Amniotic epithelial cell (primary cell): ENCODE data around the gene AK2.

ENCODE experiments used
- DNase-seq: peaks from one replicate; pipeline ENCODE4 v3.0.0-alpha.2; 2010; ENCODE audit warnings: low read depth

AK2 gene

DNA sequence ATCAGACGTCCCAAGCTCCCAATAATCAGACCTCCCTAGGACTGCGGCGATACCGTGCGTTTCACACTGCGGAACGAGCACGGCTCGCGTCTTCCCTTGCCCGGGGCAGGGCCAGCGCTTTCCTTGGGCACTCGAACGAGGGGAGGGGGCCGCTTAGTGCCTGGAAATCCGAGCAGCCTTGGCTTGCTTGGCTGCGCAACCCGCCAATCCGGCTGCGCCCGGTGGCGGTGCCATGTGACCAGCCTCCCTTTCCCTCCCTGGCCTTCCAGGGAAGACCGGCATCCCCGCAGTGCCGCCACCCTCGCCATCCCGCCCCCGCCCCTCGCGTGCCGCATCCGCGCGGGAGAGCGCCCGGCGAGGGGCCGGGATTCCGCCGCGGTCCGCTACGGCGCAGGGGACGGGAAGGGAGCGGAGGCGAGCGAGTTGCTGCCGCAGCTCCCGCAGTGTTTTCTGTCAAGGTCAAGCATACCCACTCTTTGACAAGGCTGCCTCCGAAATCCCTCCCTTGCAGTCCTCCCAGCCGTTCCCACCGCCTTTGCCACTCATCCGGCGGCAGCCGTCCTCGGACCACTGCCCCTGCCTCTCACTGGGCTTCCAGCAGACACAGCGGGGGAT lies 63.8 kb downstream of the AK2 start:
- DNase-seq = peak; percentile 51

DNA sequence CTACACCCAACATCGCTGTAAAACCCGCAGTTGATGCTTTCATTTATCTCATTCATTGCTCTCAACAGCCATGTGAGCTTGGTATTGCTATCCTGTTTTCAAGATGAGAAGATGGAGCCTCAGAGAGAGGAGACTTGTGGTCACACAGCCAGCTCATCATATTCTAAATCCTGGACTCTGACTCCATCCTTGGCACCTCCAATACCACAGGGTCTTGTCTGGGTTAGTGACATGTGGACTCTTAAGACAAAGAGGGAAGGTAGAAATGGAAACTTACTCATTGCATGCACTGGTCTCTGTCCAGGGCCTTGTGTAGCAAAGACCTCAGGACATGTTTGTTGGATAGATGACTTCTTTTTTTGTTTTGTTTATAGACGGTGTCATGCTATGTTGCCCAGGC lies 65.1 kb downstream of the AK2 start:
- DNase-seq = no peak

DNA sequence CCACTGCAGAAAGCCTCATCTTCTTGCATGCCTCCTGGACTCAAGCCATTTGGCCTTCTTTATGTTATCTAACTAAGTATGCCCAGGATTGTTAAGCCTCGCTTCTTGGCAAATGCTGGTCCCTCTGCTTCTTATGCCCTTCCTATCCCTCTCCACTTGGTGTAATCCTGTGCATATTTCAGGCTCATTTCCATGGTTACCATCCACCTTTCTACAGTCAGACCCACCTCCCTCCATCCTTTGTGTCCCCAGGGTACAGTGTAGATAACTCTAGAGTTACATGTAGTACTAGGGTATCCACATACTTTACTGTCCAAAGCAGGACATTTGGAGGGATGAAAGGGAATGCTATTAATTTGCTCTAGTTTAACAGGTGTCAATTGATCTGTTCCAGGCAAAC lies 65.5 kb downstream of the AK2 start:
- no peak for DNase-seq

DNA sequence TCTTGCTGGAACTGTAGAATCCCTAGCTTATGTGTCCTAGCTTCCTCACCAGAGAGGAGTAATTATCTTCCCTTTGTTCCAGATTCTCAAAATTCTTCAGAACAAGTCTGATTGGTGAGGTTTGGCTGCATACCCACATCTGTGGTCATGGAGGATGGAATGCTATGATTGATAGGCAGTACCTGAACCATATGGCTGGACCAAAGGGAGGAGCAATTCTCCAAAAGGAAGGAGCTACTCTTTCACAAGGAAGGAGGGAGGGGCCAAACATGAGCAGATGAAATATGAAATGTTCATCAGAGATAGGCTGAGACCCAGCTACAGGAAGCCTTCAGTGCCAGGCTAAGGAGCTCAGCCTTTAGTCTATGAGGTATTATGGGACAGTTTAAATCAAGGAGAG lies 67.1 kb downstream of the AK2 start:
- DNase-seq = peak; percentile 98

DNA sequence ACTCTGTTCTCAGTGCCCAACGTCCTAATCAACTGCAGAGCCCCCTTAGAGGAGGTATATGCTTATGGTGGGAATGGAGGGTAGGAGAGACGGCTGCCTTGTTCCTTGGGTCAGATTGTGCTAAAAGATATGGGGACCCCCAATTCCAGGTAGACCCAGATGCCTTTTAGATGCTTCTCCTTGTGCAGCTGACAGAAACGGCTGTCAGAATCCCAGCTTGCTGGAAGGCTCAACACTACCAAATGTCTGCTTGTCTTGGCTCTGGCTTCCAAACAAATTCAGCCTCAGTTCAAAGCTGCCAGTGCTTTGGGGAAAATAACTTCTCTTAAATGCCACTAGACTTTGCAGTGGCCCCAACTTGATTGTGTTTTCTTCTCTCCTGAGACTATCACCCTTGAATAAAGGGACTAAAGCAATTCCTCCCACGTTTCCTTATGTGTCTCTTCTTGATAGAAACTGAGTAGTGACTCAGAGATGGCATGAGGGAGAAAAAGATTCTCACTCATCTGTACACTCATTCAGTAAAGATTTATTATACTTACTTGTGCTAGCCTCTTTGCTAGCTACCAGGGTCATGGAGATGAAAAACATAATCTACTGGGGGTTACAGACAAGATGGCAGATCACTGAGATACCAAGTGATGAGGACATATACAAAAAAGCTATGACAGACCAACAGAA lies 68.7 kb downstream of the AK2 start:
- DNase-seq = peak; percentile 76

DNA sequence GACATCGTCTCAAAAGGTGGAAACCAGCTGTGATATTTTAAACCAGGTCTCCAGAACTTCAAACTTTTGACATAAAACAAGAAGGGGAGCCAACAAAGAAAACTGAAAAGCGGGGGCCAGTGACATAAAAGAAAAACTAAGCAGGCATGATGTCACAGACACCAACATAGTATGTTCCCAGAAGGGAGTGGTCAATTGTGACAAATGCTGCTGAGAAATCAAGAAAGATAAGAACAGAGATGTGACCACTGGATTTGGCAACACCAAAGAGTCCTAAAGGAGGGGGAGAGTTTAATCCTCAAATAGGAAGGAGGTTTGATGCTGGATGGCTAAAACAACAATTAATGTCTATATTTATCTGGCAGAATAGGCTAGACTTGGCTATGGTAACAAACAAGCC lies 69.8 kb downstream of the AK2 start:
- DNase-seq = no peak

DNA sequence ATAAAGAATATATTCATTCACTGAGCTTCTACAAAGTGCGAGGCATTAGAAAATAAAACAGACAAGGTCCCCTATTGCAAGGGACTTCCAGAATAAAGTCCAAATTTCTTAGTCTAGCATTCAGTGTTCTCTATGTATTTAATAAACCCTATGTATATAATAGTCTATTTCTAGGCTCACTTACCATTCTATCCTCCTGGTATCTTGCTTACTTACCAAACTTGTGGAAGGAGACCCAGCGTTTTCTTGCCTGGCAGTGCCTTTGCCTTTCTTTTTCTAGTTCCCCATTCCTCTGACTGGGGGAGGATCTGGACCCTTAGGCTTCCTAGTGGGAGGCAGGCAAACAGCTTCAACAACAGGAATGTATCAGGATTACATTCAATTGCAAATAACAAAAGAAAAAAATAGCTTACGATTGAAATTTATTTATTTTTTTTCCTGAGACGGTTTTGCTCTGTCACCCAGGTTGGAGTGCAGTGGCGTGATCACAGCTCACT lies 71.4 kb downstream of the AK2 start:
- peak; percentile 41 for DNase-seq

DNA sequence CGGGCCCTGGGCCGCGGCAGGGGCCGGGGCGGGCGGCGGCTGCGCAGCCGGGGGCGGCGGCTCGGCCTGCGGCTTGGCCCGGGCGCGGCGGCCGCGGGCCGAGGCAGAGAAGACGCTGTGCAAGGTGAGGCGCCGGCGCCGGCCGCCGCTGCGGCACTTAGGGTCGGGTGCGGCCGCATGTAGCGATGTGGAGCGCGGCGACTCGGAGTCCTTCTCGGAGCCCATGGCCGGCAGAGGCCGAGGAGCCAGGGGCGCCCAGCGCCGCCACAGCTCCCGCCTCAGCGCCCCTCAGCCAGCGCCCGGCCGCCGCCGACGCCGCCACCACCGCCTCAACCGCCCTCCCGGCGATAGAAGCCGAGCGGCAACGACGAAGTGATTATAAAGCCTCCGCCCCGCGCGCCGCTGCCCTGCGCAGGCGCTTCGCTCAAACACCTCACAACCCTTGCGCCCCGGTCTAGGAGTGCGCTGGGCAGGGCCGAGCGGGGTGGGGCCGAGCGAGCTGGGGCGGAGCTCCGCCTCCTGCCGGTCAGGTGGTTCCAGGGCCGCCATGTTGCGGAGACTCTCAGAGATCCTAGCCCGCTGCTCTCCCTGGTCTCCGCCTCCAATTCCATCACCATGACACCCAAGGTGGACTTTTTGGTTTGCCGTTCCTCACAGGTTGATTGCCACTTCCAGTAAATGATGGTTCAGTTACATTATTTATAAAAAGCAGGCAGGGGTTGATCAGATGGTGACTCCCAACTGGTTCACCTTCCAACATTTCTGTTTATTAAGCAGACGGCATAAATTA lies 72.0 kb downstream of the AK2 start, which contains the start of gene RNF19B:
Gene RNF19B (minus strand): TSS at position 349 of the 790 bp plus-strand sequence. CDS start 124 bp downstream, at position 225.
- peak; percentile 89 for DNase-seq

DNA sequence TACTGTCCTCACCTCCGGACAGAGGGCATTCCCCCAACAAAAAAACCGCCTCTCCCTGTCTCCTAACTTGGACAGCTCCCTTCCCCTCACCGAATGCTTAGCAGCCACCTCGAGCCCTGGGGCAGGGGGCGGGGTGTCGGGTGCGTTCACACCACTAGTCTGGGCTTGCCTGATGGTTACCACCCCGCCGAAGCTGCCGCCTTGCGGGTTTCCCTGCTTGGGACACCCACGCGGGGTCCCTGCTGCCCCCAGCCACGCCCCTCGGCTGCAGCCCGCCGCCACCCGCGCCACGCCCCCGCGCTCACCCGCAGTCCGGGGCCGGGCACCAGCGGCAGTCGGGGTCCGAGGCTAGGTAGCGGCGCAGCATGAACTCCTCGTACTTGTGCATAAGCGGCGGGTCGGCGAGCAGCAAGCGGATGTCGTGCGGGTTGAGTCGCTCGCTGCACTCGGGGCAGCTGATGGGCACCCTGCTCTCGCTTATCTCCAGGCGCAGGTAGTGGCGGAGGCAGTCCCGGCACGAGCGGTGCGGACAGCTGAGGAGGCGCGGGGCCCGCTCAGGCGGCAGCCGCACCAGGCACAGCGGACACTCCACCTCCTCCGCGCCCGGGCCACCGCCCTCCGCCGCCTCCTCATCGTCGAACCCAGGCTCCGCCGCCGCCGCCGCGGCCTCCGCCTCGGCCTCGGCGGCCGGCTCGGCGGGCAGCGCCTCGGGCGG lies 72.8 kb downstream of the AK2 start:
- DNase-seq = no peak

DNA sequence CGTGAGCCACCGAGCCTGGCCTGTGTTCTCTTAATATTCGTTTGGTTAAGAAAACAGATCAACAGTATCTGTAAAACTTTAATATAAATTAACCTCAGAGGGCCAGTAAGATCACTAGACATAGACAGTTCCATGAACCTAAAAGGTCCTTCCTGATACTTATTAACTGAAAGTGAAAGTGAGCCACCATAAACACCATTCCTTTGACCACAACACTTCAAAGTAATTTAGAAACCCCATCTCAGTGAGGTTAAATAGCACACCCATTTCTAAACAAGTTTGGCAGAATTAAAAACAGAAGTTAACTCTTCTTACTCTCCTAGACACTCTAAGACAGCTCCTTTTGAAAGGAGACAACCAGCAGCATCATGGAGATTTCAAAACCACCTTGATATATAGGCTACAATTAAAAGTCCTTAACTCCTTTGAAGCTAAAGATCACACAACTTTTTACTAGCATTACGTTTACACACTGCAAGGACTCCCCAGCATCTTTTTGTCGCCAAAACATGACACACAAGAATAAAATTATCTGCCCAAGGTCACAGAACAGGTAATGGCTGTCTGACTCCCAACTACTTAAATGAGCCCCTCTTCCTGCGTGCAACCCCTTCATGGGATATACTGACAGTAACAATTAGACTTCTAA lies 74.3 kb downstream of the AK2 start:
- no peak for DNase-seq

DNA sequence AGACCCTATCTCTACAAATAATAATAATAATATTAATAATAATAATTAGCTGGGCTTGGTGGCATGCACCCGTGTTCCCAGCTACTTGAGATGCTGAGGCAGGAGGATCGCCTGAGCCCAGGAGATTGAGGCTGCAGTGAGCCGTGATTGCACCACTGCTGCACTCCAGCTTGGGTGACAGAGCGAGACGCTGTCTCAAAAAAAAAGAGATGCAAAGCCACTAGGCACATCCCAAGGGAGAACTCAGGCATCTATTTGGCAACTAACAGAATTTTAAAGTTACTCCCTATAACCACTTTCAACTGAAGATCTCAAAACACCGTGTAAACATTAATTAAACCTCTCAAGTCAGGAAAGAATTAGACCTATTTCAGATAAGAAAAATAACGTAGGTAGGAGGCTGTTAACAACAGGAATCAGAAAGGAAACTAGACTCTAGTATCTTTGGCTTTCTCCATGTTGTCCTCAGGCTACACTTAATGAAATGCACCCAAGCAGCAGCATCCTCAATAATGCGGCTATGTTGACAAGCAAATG lies 75.8 kb downstream of the AK2 start:
- no peak for DNase-seq

DNA sequence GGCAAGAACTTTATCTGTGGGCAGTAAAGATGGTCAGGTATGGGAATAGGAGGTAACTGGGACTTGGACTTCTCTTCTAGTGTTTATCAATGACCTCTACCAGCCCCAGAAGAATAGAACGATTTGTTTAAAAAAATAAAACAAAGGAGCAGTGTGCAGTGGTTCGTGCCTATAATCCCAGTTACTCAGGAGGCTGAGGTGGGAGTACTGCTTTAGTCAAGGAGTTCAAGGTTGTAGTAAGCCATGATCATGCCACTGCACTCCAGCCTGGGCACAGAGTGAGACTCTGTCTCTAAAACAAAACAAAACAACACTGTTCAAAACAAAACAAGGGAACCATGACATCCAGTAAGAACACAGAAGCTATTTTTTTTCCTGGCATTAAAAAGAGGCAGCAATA lies 76.3 kb downstream of the AK2 start:
- DNase-seq = no peak

DNA sequence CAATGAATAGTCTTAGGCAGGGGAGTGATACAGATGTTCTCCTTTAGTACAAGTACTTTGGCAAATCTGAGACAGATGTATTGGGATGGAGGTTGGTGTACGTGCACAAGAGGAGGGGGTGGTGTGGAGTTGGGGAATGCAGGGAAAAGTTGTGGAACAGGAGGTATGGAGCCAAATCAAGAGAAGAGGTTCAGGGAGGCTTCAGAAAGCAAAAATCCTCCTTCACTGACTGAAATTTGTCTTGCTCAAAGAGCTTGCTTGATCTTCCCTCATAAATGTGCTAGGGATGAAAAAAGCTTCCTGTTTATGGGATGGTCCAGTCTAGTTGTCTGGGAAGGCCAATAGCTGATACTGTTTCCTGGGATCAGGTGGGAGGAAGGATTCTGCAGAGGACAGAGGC lies 77.9 kb downstream of the AK2 start:
- DNase-seq = no peak
